Naive thymus-derived CD8-positive, alpha-beta T cell (primary cell): ENCODE measurements around the gene LRSAM1. TPM values are rescaled to one million over a fixed set of nuclear protein-coding genes. Genes with fewer than 3 reads are reported as not detected.
"Not testable (repeated sequence)": the region's sequence is repeated elsewhere in the genome, so short reads cannot be mapped to it uniquely, and the experiment has no call there.

Experiments
- ATAC-seq, 2 donors: fragments of 150-1000 bp; cut with Tn5 transposase in 1 of 2; sonication (Bioruptor Pico), chemical (Tn5 transposase) in 1 of 2; 1 replicate in 1 of 2; 2 replicates in 1 of 2; pipeline ENCODE4 v1.10.0; 2021; ENCODE audit warnings: mild to moderate bottlenecking in 2 of 2, moderate library complexity in 2 of 2
- POLR2A ChIA-PET: fragments of 350-600 bp; sonication (Branson Sonifier 250); formaldehyde crosslinking; loops from one replicate; lab custom pipeline; 2021; ENCODE audit warnings: antibody characterized with exemption; lab: Charles Lee
- DNase-seq, 10 donors: peaks; one replicate each; pipeline versions ENCODE4 v3.0.0 to v3.0.0-alpha.2; 2020 to 2022
- H3K27ac Mint-ChIP-seq, 10 donors: one replicate each; pipeline ENCODE4 v1.8.0; 2020 to 2022; ENCODE audit warnings: mild to moderate bottlenecking in 10 of 10, mixed read lengths in 10 of 10, moderate library complexity in 4 of 10, inconsistent platforms in 1 of 10
- H3K27me3 Mint-ChIP-seq, 5 donors: one replicate each; pipeline ENCODE4 v1.8.0; 2021 to 2022; ENCODE audit warnings: mixed read lengths in 5 of 5
- H3K36me3 Mint-ChIP-seq, 3 donors: one replicate each; pipeline ENCODE4 v1.8.0; 2020 to 2022; ENCODE audit warnings: mixed read lengths in 3 of 3, mild to moderate bottlenecking in 2 of 3, inconsistent platforms in 1 of 3
- H3K4me1 Mint-ChIP-seq, 4 donors: one replicate each; pipeline ENCODE4 v1.8.0; 2021 to 2022; ENCODE audit warnings: mixed read lengths in 4 of 4
- H3K4me3 Mint-ChIP-seq, 10 donors: one replicate each; pipeline ENCODE4 v1.8.0; 2020 to 2022; ENCODE audit warnings: mild to moderate bottlenecking in 10 of 10, mixed read lengths in 10 of 10, moderate library complexity in 6 of 10, inconsistent platforms in 1 of 10
- H3K9me3 Mint-ChIP-seq, 9 donors: one replicate each; pipeline ENCODE4 v1.8.0; 2020 to 2022; ENCODE audit warnings: mixed read lengths in 9 of 9, mild to moderate bottlenecking in 3 of 9, inconsistent platforms in 1 of 9, moderate library complexity in 1 of 9
- polyA plus RNA-seq, 3 donors: library from polyadenylated mRNA; unstranded; fragments of 300-500 nt; fragmentation: Illumina TruSeq; gene quantifications; one replicate each; pipeline ENCODE4 v1.2.3, GENCODE V29; 2021
- total RNA-seq, 8 experiments: library from RNA in 2 of 8; stranded (reverse) in 2 of 8; gene quantifications; one replicate each; pipeline ENCODE4 v1.2.3 and lab custom pipeline; 2021 to 2026

The LRSAM1 gene
- total and polyA plus RNA-seq, 5 experiments from 2014 or later = 4.3 to 26.4 (median 9.6) TPM

GRCh38 chr9:127449332-127449966 lies 1.9 kb upstream of the LRSAM1 start:
- Mint-ChIP-seq H3K27me3 (no peaks in the 10 kb centered on the region), H3K4me3 (peak overlapping the region; percentile 90 to 98 (median 96)), H3K27ac (peak overlapping the region; percentile 91 to 98 (median 96)), H3K9me3 (no peaks in the 10 kb centered on the region), H3K4me1 (peaks cover 14 to 54% (median 41%) of the 10 kb centered on the region in 4 donors), H3K36me3 (peaks cover 0 to 62% (median 19%) of the 10 kb centered on the region in 3 donors)
- POLR2A ChIA-PET = interaction anchor here (0.5 to 3.4 kb wide), 7 partner anchors 7 to 726 kb away, joined by 3 to 39 read pairs (median 6); partner anchors contain the start of gene ZNF79
- ATAC-seq = no peak
- no peak for DNase-seq

DNA sequence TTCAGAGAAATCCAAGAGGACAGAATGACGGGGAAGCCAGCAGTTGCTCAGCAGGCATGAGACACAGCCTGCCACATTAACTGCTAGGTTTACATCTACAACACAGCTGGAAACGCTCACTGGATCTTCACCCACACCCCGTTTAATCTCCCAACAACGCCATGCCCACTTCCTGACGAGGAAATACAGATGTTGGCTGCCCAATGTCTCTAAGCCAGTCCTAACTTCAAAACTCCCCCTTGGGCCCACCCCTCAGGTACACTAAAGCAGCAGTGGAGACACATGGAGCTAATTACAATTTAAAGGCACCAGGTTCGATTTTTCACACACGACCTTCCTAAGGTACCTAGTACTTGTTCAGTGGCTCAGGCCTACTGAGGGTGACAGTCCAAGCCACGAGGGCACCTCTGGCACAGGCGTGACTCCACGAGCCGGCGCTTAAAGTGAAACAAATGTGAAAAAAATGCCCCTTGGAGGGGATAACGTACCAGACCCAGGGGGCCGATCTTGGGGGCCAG lies 1.0 kb upstream of the LRSAM1 start:
- peak in 1 of 10 donors; percentile 15 for DNase-seq
- Mint-ChIP-seq H3K4me3 (peak overlapping the region; percentile 90 to 98 (median 96)), H3K9me3 (no peaks in the 10 kb centered on the region), H3K36me3 (peaks cover 0 to 53% (median 11%) of the 10 kb centered on the region in 3 donors), H3K27ac (peak overlapping the region; percentile 91 to 98 (median 96)), H3K4me1 (peaks cover 14 to 54% (median 40%) of the 10 kb centered on the region in 4 donors), H3K27me3 (no peaks in the 10 kb centered on the region)
- ATAC-seq = peak; percentile 8 to 10
- POLR2A ChIA-PET = interaction anchor here (0.7 to 3.4 kb wide), 24 partner anchors 8 to 768 kb away, joined by 3 to 39 read pairs (median 6); partner anchors contain the start of genes SLC2A8, TOR2A and ZNF79

DNA sequence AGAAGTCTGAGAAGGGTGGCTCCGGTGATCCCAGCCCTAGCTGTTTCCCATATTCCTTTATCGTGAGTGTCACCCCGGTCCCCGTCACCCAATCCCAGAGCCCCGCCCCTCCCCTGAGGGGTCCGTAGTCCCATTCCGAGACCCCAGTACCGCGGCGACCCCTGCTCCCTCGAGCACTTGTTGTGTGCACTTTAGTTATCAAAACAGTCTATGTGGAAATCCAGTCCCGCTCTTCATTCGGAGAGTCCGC lies 223 bp downstream of the LRSAM1 start:
- H3K36me3 Mint-ChIP-seq = peaks cover 4 to 47% (median 15%) of the 10 kb centered on the region in 3 donors
- H3K4me1 Mint-ChIP-seq = peaks cover 14 to 49% (median 44%) of the 10 kb centered on the region in 4 donors
- POLR2A ChIA-PET = interaction anchor here (0.6 to 3.4 kb wide), 25 partner anchors 9 to 528 kb away, joined by 3 to 39 read pairs (median 5); partner anchors contain the start of genes SLC2A8, TOR2A and ZNF79
- DNase-seq (no peak), ATAC-seq (no peak)
- H3K27me3 Mint-ChIP-seq = no peaks in the 10 kb centered on the region
- no peaks in the 10 kb centered on the region for H3K9me3 Mint-ChIP-seq
- H3K27ac Mint-ChIP-seq = peak overlapping the region; percentile 91 to 98 (median 96)
- peak overlapping the region; percentile 90 to 98 (median 96) for H3K4me3 Mint-ChIP-seq

GRCh38 chr9:127451858-127452656 lies 747 bp downstream of the LRSAM1 start:
- H3K9me3 Mint-ChIP-seq = no peaks in the 10 kb centered on the region
- peaks cover 4 to 46% (median 15%) of the 10 kb centered on the region in 3 donors for H3K36me3 Mint-ChIP-seq
- peaks cover 14 to 49% (median 44%) of the 10 kb centered on the region in 4 donors for H3K4me1 Mint-ChIP-seq
- H3K27me3 Mint-ChIP-seq = no peaks in the 10 kb centered on the region
- peak overlapping the region; percentile 90 to 98 (median 96) for H3K4me3 Mint-ChIP-seq
- DNase-seq (peak in 7 of 10 donors; percentile 22 to 36 (median 27)), ATAC-seq (peak in 1 of 2 donors; percentile 4)
- peak overlapping the region; percentile 91 to 98 (median 96) for H3K27ac Mint-ChIP-seq
- POLR2A ChIA-PET = interaction anchor here (0.6 to 3.4 kb wide), 20 partner anchors 8 to 528 kb away, joined by 3 to 39 read pairs (median 6); partner anchors contain the start of genes SLC2A8, TOR2A and ZNF79

GRCh38 chr9:127452691-127453090 lies 1.4 kb downstream of the LRSAM1 start:
- POLR2A ChIA-PET = interaction anchor here (1.6 to 3.4 kb wide), 2 partner anchors 16 to 29 kb away, joined by 5 to 39 read pairs; partner anchors contain the start of gene ZNF79
- H3K36me3 Mint-ChIP-seq = peaks cover 4 to 46% (median 17%) of the 10 kb centered on the region in 3 donors
- peaks cover 14 to 46% (median 43%) of the 10 kb centered on the region in 4 donors for H3K4me1 Mint-ChIP-seq
- ATAC-seq (no peak), DNase-seq (no peak)
- H3K4me3 Mint-ChIP-seq = peak overlapping the region in 9 of 10 donors; percentile 90 to 98 (median 95)
- H3K27me3 Mint-ChIP-seq = no peaks in the 10 kb centered on the region
- H3K9me3 Mint-ChIP-seq = no peaks in the 10 kb centered on the region
- peak overlapping the region in 5 of 10 donors; percentile 37 to 97 (median 54) for H3K27ac Mint-ChIP-seq

GRCh38 chr9:127455324-127455992 lies 4.1 kb downstream of the LRSAM1 start:
- peaks cover 3 to 21% (median 18%) of the 10 kb centered on the region in 4 donors for H3K4me1 Mint-ChIP-seq
- H3K27ac Mint-ChIP-seq = no peak overlapping the region
- H3K36me3 Mint-ChIP-seq = peaks cover 4 to 38% (median 10%) of the 10 kb centered on the region in 3 donors
- H3K27me3 Mint-ChIP-seq = no peaks in the 10 kb centered on the region
- POLR2A ChIA-PET = interaction anchor here (0.8 kb wide), 1 partner anchor 414 kb away, joined by 4 read pairs; no protein-coding TSS in a partner anchor
- no peak for DNase-seq
- no peak for ATAC-seq
- no peaks in the 10 kb centered on the region for H3K9me3 Mint-ChIP-seq
- H3K4me3 Mint-ChIP-seq = peak overlapping the region in 2 of 10 donors; percentile 7 to 38

GRCh38 chr9:127457191-127457878 lies 6.0 kb downstream of the LRSAM1 start:
- Mint-ChIP-seq H3K36me3 (peaks cover 4 to 47% (median 17%) of the 10 kb centered on the region in 3 donors), H3K4me1 (peaks cover 0 to 8% (median 4%) of the 10 kb centered on the region in 4 donors), H3K27me3 (no peaks in the 10 kb centered on the region), H3K4me3 (peak overlapping the region in 1 of 10 donors; percentile 10), H3K27ac (peak overlapping the region in 2 of 10 donors; percentile 24 to 30), H3K9me3 (no peaks in the 10 kb centered on the region)
- ATAC-seq (no peak), DNase-seq (no peak)
- POLR2A ChIA-PET = no interaction called here

DNA sequence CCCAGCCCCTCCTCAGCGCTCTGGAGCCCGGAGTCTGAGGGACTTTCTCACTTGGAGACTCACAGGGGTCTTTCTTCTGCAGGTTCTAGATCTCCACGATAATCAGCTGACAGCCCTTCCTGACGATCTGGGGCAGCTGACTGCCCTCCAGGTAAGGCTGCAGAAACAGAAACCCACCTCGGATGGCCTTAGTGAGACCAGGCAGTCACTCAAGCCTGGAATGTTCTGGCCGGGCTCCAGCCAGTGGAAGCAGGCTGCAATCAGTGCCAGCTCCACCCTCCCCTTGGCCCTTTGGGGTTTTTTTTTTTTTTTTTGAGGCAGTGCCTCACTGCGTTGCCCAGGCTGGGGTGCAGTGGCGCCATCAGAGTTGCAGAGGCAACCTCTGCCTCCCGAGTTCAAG lies 7.6 kb downstream of the LRSAM1 start:
- POLR2A ChIA-PET = no interaction called here
- Mint-ChIP-seq H3K4me3 (no peak overlapping the region), H3K36me3 (peaks cover 4 to 63% (median 26%) of the 10 kb centered on the region in 3 donors), H3K9me3 (no peaks in the 10 kb centered on the region), H3K27ac (no peak overlapping the region), H3K27me3 (no peaks in the 10 kb centered on the region), H3K4me1 (peaks cover 0 to 7% (median 0%) of the 10 kb centered on the region in 4 donors)
- DNase-seq (no peak), ATAC-seq (no peak)

DNA sequence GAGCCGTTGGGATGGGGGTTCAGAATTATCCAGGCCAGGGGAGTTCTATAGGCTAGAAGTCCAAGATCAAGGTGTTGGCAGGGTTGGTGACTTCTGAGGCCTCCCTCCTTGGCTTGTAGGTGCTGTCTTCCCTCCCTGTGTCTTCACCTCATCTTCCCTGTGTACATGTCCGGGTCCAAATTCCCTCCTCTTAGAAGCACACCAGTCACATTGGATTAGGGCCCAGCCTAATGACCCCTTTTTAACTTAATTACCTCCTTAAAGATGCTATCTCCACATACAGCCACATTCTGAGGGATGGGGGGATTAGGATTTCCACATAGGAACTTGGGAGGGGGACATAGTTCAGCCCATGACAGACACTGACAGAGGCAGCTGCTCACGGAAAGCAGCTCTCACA lies 12.1 kb downstream of the LRSAM1 start:
- Mint-ChIP-seq H3K27ac (no peak overlapping the region), H3K4me1 (no peaks in the 10 kb centered on the region), H3K36me3 (peaks cover 0 to 64% (median 26%) of the 10 kb centered on the region in 3 donors), H3K4me3 (no peak overlapping the region), H3K9me3 (no peaks in the 10 kb centered on the region), H3K27me3 (no peaks in the 10 kb centered on the region)
- ATAC-seq (no peak), DNase-seq (no peak)
- POLR2A ChIA-PET = interaction anchor here (2.2 kb wide), 1 partner anchor 12 kb away, joined by 10 read pairs; the partner anchor contains the start of genes LRSAM1 and RPL12

DNA sequence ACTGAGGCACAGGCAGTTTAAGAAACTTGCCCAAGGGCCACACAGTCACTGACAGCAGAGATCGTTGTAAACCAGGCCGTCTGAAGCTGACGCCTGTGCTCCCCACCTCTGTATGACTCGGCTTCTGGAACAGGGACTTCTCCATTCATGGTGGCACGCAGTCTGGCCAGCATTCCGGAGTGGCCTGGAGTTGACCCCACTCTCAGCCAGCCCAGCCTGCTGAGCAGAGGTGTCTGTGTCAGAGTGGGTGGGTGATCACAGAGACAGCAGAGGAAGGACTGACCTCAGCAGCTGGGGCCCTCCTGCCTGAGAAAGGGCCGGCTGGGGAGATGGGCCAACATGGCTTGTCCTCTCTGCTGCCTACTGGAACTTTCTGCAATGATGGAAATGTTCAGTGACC lies 12.6 kb downstream of the LRSAM1 start:
- H3K9me3 Mint-ChIP-seq = no peaks in the 10 kb centered on the region
- DNase-seq = no peak
- H3K27ac Mint-ChIP-seq = no peak overlapping the region
- no peaks in the 10 kb centered on the region for H3K4me1 Mint-ChIP-seq
- H3K27me3 Mint-ChIP-seq = no peaks in the 10 kb centered on the region
- peaks cover 0 to 64% (median 26%) of the 10 kb centered on the region in 3 donors for H3K36me3 Mint-ChIP-seq
- no peak for ATAC-seq
- no peak overlapping the region for H3K4me3 Mint-ChIP-seq
- POLR2A ChIA-PET = interaction anchor here (0.6 kb wide), 1 partner anchor 13 kb away, joined by 3 read pairs; the partner anchor contains the start of genes LRSAM1 and RPL12

DNA sequence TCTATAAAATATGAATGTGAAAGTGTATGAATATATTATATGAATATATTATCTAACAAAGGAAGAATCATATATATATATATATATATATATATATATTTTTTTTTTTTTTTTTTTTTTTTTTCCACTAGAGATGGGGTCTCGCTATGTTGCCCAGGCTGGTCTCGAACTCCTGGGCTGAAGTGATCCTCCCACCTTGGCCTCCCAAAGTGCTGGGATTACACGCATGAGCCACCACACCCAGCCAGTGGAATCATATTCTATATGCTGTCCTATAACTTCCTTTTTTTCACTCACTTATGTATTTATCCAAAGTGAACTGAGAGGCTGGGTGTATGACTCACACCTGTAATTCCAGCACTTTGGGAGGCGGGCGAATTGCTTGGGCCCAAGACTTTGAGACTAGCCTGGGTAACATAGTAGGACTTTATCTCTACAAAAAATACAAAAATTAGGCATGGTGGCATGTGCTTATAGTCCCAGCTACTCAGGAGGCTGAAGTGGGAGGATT lies 15.2 kb downstream of the LRSAM1 start:
- POLR2A ChIA-PET, H3K9me3 Mint-ChIP-seq, ATAC-seq, H3K4me3 Mint-ChIP-seq, DNase-seq, H3K27me3 Mint-ChIP-seq, H3K4me1 Mint-ChIP-seq: not testable (repeated sequence)
- peaks cover 0 to 58% (median 21%) of the 10 kb centered on the region in 3 donors for H3K36me3 Mint-ChIP-seq
- H3K27ac Mint-ChIP-seq = peak overlapping the region in 2 of 10 donors; percentile 11 to 56
